RWPE2 (cell line): Measurements from ENCODE around the gene HYPK.

Experiments used
- ATAC-seq: fragments of 200-7000 bp; cut with Tn5 transposase; 3 replicates; pipeline ENCODE4 v1.9.1; 2021; ENCODE audit warnings: low read depth
- DNase-seq: peaks from one replicate; pipeline ENCODE4 v3.0.0-alpha.2; 2020; ENCODE audit warnings: low spot score
- H3K27ac ChIP-seq: fragments of 450-650 bp; 2 replicates; pipeline ENCODE4 v1.5.1; 2017; ENCODE audit warnings: mild to moderate bottlenecking; ENCODE audit not compliant: poor library complexity, severe bottlenecking
- H3K27me3 ChIP-seq: fragments of 250-450 bp; sonication (Bioruptor Pico); 2 replicates; pipeline ENCODE4 v1.5.1; 2021; ENCODE audit warnings: mild to moderate bottlenecking, moderate library complexity; ENCODE audit not compliant: insufficient read depth, poor library complexity, severe bottlenecking
- H3K36me3 ChIP-seq: fragments of 250-450 bp; sonication (Bioruptor Pico); 2 replicates; pipeline ENCODE4 v1.5.1; 2020; ENCODE audit warnings: low read depth, mild to moderate bottlenecking, moderate library complexity
- H3K4me1 ChIP-seq: fragments of 250-450 bp; sonication (Bioruptor Pico); 2 replicates; pipeline ENCODE4 v1.5.1; 2021; ENCODE audit warnings: mild to moderate bottlenecking, moderate library complexity; ENCODE audit not compliant: insufficient read depth, poor library complexity, severe bottlenecking
- H3K4me3 ChIP-seq: fragments of 250-450 bp; sonication (Bioruptor Pico); 2 replicates; pipeline ENCODE4 v1.5.1; 2021; ENCODE audit warnings: mild to moderate bottlenecking, moderate library complexity; ENCODE audit not compliant: severe bottlenecking
- H3K9me3 ChIP-seq: fragments of 250-450 bp; sonication (Bioruptor Pico); 2 replicates; pipeline ENCODE4 v1.5.1; 2021; ENCODE audit warnings: mild to moderate bottlenecking, moderate library complexity; ENCODE audit not compliant: severe bottlenecking
- CTCF ChIP-seq: fragments of 450-650 bp; IDR thresholded peaks from one replicate; pipeline ENCODE4 v1.5.1; 2017; ENCODE audit warnings: mild to moderate bottlenecking, moderate library complexity; ENCODE audit not compliant: poor library complexity, severe bottlenecking

The HYPK gene

DNA sequence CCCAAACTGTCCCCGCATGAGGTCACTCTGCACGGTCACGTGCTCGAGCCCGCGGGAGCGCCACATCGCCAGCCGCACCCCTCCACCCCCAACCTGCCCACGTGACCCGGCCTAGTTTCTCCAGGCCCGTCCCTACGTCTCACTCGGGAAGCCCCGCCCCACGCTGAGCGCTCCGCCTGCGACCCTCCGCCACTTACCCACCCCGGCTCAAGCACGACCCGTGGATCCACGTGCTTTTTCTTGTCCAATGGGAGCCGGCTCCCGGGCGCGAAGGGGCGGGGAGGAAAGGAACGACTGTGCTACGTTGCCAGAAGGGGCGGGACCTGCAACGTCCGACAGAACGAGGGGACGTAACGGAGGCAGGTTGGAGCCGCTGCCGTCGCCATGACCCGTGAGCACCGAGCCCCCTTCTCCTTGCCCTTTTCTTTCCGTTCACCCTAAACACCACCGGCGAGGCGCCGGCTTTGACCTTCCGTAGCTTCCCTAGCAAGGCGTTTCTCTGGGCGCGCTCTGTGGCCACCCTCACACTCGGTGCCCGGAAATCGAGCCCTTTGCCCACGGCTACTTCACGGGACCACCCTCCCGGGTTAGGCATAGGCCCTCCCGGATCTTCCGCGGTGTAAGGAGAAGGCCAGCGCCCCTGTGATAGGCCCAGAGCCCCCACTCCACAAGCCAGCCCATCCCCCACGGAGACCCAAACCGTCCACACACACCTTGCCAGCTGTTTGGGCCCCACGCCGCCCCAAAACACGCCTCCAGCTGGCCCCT, 8.2 kb upstream of the HYPK start, which contains the start of gene SERF2:
SERF2 (plus strand) TSS at position 328 of the 768 bp plus-strand sequence; CDS start at position 385, 57 bp downstream.
- TF ChIP-seq CTCF = no peak
- ATAC-seq (peak; percentile 92), DNase-seq (peak; percentile 100)
- peaks cover 39% of the 10 kb centered on the region for H3K36me3 ChIP-seq
- peak within 1 kb of the TSS; percentile 89 for H3K4me3 ChIP-seq
- no peaks in the 10 kb centered on the region for H3K27me3 ChIP-seq
- no peaks in the 10 kb centered on the region for H3K4me1 ChIP-seq
- no peaks in the 10 kb centered on the region for H3K9me3 ChIP-seq
- H3K27ac ChIP-seq = peak within 1 kb of the TSS; percentile 67

DNA sequence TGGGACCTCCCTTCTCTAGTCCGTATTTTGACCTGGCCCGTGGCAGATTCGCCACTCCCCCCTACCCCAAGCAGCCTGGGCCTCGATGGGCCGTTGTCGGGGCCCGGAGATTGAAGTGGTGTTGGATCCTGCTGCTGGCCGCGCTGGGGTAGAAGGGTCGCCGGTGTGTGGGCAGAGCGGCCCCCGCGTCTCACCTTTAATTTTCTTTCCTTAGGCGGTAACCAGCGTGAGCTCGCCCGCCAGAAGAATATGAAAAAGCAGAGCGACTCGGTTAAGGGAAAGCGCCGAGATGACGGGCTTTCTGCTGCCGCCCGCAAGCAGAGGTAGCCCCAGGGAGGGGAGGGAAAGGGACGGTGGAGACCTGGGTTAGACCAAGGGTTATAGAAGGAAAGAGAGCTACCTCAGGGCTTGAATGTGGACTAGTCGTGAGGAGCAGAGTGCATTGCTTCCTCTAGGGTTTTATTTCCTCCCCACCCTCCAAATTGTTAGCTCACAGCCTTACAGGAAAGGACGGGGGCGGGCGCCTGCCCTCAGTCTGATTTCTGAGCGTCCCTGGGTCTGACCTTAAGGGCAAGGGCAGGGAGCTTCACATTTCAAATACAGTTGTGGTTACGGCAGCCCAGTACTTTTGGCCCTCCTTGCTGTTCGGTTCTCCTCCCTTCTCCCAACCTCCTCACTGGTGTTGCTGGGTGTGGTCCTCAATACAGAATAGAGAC, 7.5 kb upstream of the HYPK start:
- Histone ChIP-seq H3K4me1 (no peaks in the 10 kb centered on the region), H3K36me3 (peaks cover 44% of the 10 kb centered on the region), H3K27ac (peak overlapping the region; percentile 67), H3K4me3 (peak overlapping the region; percentile 89), H3K27me3 (no peaks in the 10 kb centered on the region), H3K9me3 (no peaks in the 10 kb centered on the region)
- no peak for TF ChIP-seq CTCF
- DNase-seq (no peak), ATAC-seq (peak; percentile 4; the same call in 1 of the 3 replicates)

GRCh38 chr15:43793647-43794046, 6.8 kb upstream of the HYPK start:
- no peak for ATAC-seq
- peak overlapping the region; percentile 67 for H3K27ac ChIP-seq

DNA sequence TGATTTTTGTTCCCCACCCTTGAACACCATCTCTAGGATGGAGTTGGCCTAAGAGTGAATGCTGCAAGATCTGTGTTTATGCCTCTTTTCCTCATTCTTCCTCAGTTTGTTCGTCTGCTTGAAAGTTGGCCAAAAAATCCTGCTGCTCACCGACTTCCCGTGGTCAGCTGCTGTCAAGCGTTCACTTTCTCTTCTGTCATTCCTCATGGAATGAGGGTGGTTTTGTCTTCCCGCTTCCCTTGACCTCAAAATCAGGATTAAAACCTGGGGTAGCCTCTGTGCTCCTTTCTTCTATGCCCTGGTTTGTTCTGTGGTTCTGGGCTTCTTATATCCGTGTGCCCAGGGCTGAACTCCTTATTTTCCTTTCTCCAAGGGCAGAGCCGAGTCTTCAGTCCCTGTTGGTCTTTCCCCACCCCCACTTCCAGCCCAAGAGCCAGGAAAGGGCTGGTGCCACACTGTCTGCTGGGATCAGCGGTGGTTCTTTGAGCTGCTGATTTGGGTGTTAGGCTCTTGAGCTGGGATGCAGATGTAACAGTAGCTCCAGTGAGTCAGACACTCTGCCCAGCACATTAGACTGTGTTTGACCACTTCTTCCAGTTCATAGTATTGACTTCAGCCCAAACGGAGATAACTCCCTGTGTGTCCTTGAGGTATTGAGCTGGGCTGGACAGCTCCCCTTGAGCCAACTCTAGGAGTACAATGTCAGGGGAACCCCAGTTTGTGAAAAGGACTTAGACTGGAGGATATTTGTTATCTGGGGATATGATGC, 5.9 kb upstream of the HYPK start:
- H3K27ac ChIP-seq = no peak overlapping the region
- peaks cover 5% of the 10 kb centered on the region for H3K4me1 ChIP-seq
- H3K4me3 ChIP-seq = no peak overlapping the region
- H3K27me3 ChIP-seq = no peaks in the 10 kb centered on the region
- ATAC-seq (no peak), DNase-seq (no peak)
- H3K36me3 ChIP-seq = peaks cover 54% of the 10 kb centered on the region
- no peaks in the 10 kb centered on the region for H3K9me3 ChIP-seq
- TF ChIP-seq CTCF = no peak

More at GRCh38 chr15:43793647-43794046, 6.8 kb upstream of the HYPK start:
- no peak for DNase-seq
- H3K9me3 ChIP-seq = no peaks in the 10 kb centered on the region
- no peak for TF ChIP-seq CTCF
- H3K36me3 ChIP-seq = peaks cover 46% of the 10 kb centered on the region
- no peaks in the 10 kb centered on the region for H3K27me3 ChIP-seq
- no peak overlapping the region for H3K4me3 ChIP-seq
- H3K4me1 ChIP-seq = peaks cover 5% of the 10 kb centered on the region
